HepG2 (cell line): Measurements from ENCODE around the gene SLC22A15. TPM values are rescaled to one million over a fixed set of nuclear protein-coding genes. Genes with fewer than 3 reads are reported as not detected.
A peak's percentile ranks its signal among the peaks of the same experiment; 100 is the strongest.

Experiments used
- ADNP ChIP-seq: sonication (generic); formaldehyde crosslinking; IDR thresholded peaks from 2 replicates; pipeline ENCODE4 v1.4.0; 2020; ENCODE audit warnings: missing genetic modification reagents
- CAMTA2 ChIP-seq: sonication (generic); formaldehyde crosslinking; IDR thresholded peaks from 2 replicates; pipeline ENCODE4 v1.4.0; 2020; ENCODE audit warnings: mild to moderate bottlenecking, missing genetic modification reagents, borderline replicate concordance
- EHMT2 ChIP-seq: fragments of 200-600 bp; sonication (generic); IDR thresholded peaks from 2 replicates; pipeline ENCODE4 v1.7.0; 2017; ENCODE audit warnings: antibody characterized with exemption, low read depth, low read length, borderline replicate concordance
- GATA4 ChIP-seq: sonication (generic); IDR thresholded peaks from 2 replicates; pipeline ENCODE4 v1.6.1; 2016; ENCODE audit warnings: antibody characterized with exemption, low read depth, borderline replicate concordance
- KAT2B ChIP-seq: fragments of 150-350 bp; IDR thresholded peaks from 2 replicates; pipeline ENCODE4 v1.6.1; 2014; ENCODE audit warnings: low read depth, low read length, borderline replicate concordance
- MIXL1 ChIP-seq: IDR thresholded peaks from 2 replicates; pipeline ENCODE4 v1.6.1; 2016
- MYPOP ChIP-seq: sonication (generic); formaldehyde crosslinking; IDR thresholded peaks from 2 replicates; pipeline ENCODE4 v1.8.1; 2023; ENCODE audit warnings: mild to moderate bottlenecking, moderate library complexity, missing genetic modification reagents
- NFE2L2 ChIP-seq: fragments of 150-350 bp; IDR thresholded peaks from 2 replicates; pipeline ENCODE4 v1.6.1; 2014; ENCODE audit warnings: low read length
- PRDM10 ChIP-seq: sonication (generic); formaldehyde crosslinking; IDR thresholded peaks from 2 replicates; pipeline ENCODE4 v1.4.0; 2020; ENCODE audit warnings: low read depth, missing genetic modification reagents
- SIN3A ChIP-seq: IDR thresholded peaks from 2 replicates; pipeline ENCODE4 v1.6.1; 2011; ENCODE audit warnings: low read depth, mild to moderate bottlenecking, control low read depth, low read length, borderline replicate concordance
- TBX2 ChIP-seq: sonication (generic); formaldehyde crosslinking; IDR thresholded peaks from 2 replicates; pipeline ENCODE4 v1.5.0; 2020; ENCODE audit warnings: missing genetic modification reagents, mild to moderate bottlenecking, borderline replicate concordance
- THAP9 ChIP-seq: sonication (generic); formaldehyde crosslinking; IDR thresholded peaks from 2 replicates; pipeline ENCODE4; 2020; ENCODE audit warnings: missing genetic modification reagents, mild to moderate bottlenecking, borderline replicate concordance
- TP53 ChIP-seq: sonication (generic); formaldehyde crosslinking; conservative IDR thresholded peaks from 2 replicates; pipeline ENCODE4 v1.4.0; 2020; ENCODE audit warnings: missing genetic modification reagents
- U2AF1 ChIP-seq: fragments of 200-400 bp; formaldehyde crosslinking; optimal IDR thresholded peaks from 2 replicates; pipeline ENCODE3; 2017; ENCODE audit warnings: mild to moderate bottlenecking, low read depth, low read length
- ZKSCAN5 ChIP-seq: sonication (generic); formaldehyde crosslinking; IDR thresholded peaks from 2 replicates; pipeline ENCODE4 v1.5.1; 2020; ENCODE audit warnings: mild to moderate bottlenecking, missing genetic modification reagents
- ZNF124 ChIP-seq: sonication (generic); formaldehyde crosslinking; IDR thresholded peaks from 2 replicates; pipeline ENCODE4 v1.4.0; 2020; ENCODE audit warnings: missing genetic modification reagents
- ZNF224 ChIP-seq: sonication (generic); formaldehyde crosslinking; IDR thresholded peaks from 2 replicates; pipeline ENCODE4 v1.5.0; 2020; ENCODE audit warnings: mild to moderate bottlenecking, missing genetic modification reagents
- ZNF329 ChIP-seq: sonication (generic); formaldehyde crosslinking; IDR thresholded peaks from 2 replicates; pipeline ENCODE4 v1.9.0; 2021; ENCODE audit warnings: low read depth, mild to moderate bottlenecking, missing genetic modification reagents
- ZNF431 ChIP-seq: sonication (generic); formaldehyde crosslinking; IDR thresholded peaks from 2 replicates; pipeline ENCODE4 v1.9.0; 2022; ENCODE audit warnings: missing genetic modification reagents, low read depth, mild to moderate bottlenecking, borderline replicate concordance
- ZNF549 ChIP-seq: sonication (generic); formaldehyde crosslinking; IDR thresholded peaks from 2 replicates; pipeline ENCODE4 v1.5.0; 2020; ENCODE audit warnings: missing genetic modification reagents
- ZNF577 ChIP-seq: sonication (generic); formaldehyde crosslinking; IDR thresholded peaks from 2 replicates; pipeline ENCODE4 v1.4.0; 2020; ENCODE audit warnings: mild to moderate bottlenecking, low read depth, missing genetic modification reagents, borderline replicate concordance
- ZNF607 ChIP-seq: sonication (generic); formaldehyde crosslinking; IDR thresholded peaks from 2 replicates; pipeline ENCODE4 v1.5.1; 2020; ENCODE audit warnings: missing genetic modification reagents, mild to moderate bottlenecking, borderline replicate concordance
- ZNF629 ChIP-seq: sonication (generic); formaldehyde crosslinking; conservative IDR thresholded peaks from 2 replicates; pipeline ENCODE4 v1.5.0; 2020; ENCODE audit warnings: missing genetic modification reagents
- ZNF691 ChIP-seq: sonication (generic); formaldehyde crosslinking; IDR thresholded peaks from 2 replicates; pipeline ENCODE4 v1.4.0; 2020; ENCODE audit warnings: missing genetic modification reagents, low read depth, mild to moderate bottlenecking, borderline replicate concordance
- polyA plus RNA-seq, 8 experiments: library from polyadenylated mRNA; depleted of rRNA in 3 of 8; stranded (reverse) in 7 of 8; unstranded in 1 of 8; fragments of >200 nt; fragmentation: Illumina TruSeq in 4 of 8; extraction: Trizol in 4 of 8; gene quantifications; 2 replicates each; pipeline versions ENCODE4 v1.2.1 to v1.2.3, GENCODE V29; 2011 to 2016; ENCODE audit warnings: low read depth in 4 of 8, missing spikeins in 1 of 8, mixed read lengths in 1 of 8; ENCODE audit not compliant: insufficient read depth in 1 of 8
- total RNA-seq, 5 experiments: library from RNA; depleted of rRNA; stranded (reverse); fragments of >200 nt; fragmentation: Illumina TruSeq; extraction: Trizol; gene quantifications; 2 replicates each; pipeline ENCODE4 v1.2.3, GENCODE V29; 2016; ENCODE audit warnings: low read depth in 1 of 5

Gene SLC22A15
- total and polyA plus RNA-seq, 2 of the 13 experiments (the other 11 are each of a cell fraction or from before 2014, with no cell fraction given), result 0.24 to 1.7 TPM

GRCh38 chr1:116111524-116112021 is 135.3 kb downstream of the SLC22A15 start (continued):
- TF ChIP-seq THAP9 (CRISPR knock-in tag) (no peak), ZNF431 (CRISPR knock-in tag) (no peak), ZNF124 (CRISPR knock-in tag) (no peak), PRDM10 (CRISPR knock-in tag) (no peak), MYPOP (CRISPR knock-in tag) (no peak), SIN3A (peak; percentile 13; the same call in 1 of the 2 replicates), ZNF224 (CRISPR knock-in tag) (no peak), ZNF577 (CRISPR knock-in tag) (no peak), TBX2 (CRISPR knock-in tag) (no peak), U2AF1 (no peak), NFE2L2 (no peak), CAMTA2 (CRISPR knock-in tag) (no peak), ZNF549 (CRISPR knock-in tag) (no peak), GATA4 (no peak), MIXL1 (CRISPR knock-in tag) (no peak), ZNF629 (CRISPR knock-in tag) (no peak), ZNF329 (CRISPR knock-in tag) (no peak), ZKSCAN5 (CRISPR knock-in tag) (no peak), ZNF691 (CRISPR knock-in tag) (peak; percentile 15; the same call in 1 of the 2 replicates), ZNF607 (no peak), EHMT2 (no peak), TP53 (CRISPR knock-in tag) (no peak), ADNP (CRISPR knock-in tag) (no peak), KAT2B (no peak)
